ENCODE measurements around the gene RPUSD3. TPM values are rescaled to one million over a fixed set of nuclear protein-coding genes. Genes with fewer than 3 reads are reported as not detected.

The RPUSD3 gene, protein sequence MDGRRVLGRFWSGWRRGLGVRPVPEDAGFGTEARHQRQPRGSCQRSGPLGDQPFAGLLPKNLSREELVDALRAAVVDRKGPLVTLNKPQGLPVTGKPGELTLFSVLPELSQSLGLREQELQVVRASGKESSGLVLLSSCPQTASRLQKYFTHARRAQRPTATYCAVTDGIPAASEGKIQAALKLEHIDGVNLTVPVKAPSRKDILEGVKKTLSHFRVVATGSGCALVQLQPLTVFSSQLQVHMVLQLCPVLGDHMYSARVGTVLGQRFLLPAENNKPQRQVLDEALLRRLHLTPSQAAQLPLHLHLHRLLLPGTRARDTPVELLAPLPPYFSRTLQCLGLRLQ
- 46.9 and 67.2 TPM in 2 replicates for total RNA-seq (2021)
- percentile 72 among the genes with signal in this experiment for Bru-seq, nascent RNA
- percentile 79 among the genes with signal in this experiment for BruChase-seq, experiment 1, labeled RNA remaining after a 2-hour chase
- BruChase-seq, experiment 2, labeled RNA remaining after a 6-hour chase = percentile 81 among the genes with signal in this experiment
- long read RNA-seq, transcript RPUSD3-216 (4 exons, 2,491 nt) = minor isoform, 15 of 100 reads
- long read RNA-seq, transcript RPUSD3-201 (9 exons, 1,225 nt) = major isoform, 59 of 100 reads
- long read RNA-seq, partial matches to known transcripts = 1 of 100 reads
- long read RNA-seq, other reads (novel, unspliced or antisense) = 24 of 100 reads

DNA sequence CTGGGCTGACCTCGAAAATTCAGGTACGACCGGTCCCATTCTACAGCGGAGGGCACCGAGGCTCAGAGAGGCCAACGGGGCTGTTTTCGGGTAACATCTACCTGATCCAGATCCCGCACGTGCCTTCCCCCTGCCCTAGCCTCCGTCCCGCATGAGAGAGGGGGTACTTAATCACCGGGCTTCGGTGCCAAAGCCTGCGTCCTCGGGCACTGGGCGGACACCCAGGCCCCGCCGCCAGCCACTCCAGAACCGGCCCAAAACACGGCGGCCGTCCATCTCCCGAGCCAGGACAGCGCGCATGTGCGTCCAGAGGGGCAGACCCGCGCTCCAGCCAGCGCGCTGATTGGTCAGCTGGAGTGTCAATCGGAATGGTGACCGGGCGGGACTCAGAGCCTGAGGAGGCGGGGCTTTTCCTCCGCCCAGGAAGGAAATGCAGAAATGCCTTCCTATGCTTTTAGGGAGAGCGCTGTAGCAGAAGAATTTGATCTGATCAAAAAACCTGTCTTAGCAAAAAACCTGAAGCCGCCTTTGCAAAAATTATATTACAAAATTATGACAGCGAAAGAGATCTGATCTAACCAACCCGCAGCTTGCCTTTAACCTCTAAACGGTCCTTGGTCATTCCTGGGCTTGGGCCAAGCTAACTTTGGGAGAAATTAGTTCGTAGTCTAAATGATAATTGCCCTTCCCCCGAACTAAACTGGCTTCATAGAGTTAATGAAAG is at the start of gene RPUSD3:
Gene RPUSD3, minus strand, starts transcription at position 294 of the 724 bp plus-strand sequence. Its CDS starts 18 bp downstream, at position 276.
- POLR2A ChIA-PET (ENCODE audit: low non-redundant PET) = no interaction called here
- intact Hi-C loops (cut with micrococcal nuclease; ENCODE audit: unreplicated experiment) = loop anchor here (2.0 kb wide), 1 partner anchor 103 kb away; no protein-coding TSS in a partner anchor
- no peaks in the 10 kb centered on the region for H3K27me3 ChIP-seq (replicated peaks; ENCODE audit: insufficient read depth, low read depth, low read length, poor library complexity)
- no peak for TF ChIP-seq EZH2 (IDR thresholded peaks at IDR 0.05; ENCODE audit: borderline replicate concordance, low read depth, low read length, poor library complexity, severe bottlenecking)
- TF ChIP-seq, protein P1, sequence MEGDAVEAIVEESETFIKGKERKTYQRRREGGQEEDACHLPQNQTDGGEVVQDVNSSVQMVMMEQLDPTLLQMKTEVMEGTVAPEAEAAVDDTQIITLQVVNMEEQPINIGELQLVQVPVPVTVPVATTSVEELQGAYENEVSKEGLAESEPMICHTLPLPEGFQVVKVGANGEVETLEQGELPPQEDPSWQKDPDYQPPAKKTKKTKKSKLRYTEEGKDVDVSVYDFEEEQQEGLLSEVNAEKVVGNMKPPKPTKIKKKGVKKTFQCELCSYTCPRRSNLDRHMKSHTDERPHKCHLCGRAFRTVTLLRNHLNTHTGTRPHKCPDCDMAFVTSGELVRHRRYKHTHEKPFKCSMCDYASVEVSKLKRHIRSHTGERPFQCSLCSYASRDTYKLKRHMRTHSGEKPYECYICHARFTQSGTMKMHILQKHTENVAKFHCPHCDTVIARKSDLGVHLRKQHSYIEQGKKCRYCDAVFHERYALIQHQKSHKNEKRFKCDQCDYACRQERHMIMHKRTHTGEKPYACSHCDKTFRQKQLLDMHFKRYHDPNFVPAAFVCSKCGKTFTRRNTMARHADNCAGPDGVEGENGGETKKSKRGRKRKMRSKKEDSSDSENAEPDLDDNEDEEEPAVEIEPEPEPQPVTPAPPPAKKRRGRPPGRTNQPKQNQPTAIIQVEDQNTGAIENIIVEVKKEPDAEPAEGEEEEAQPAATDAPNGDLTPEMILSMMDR (conservative IDR thresholded peaks at IDR 0.05; ENCODE audit: low read depth, low read length) = no peak
- no TSS peak for BruUV-seq (replicated peaks)
- no peaks in the 10 kb centered on the region for H3K4me1 ChIP-seq (ENCODE audit: insufficient read depth, low read length, poor library complexity, severe bottlenecking)
- H3K27ac ChIP-seq (ENCODE audit: low read depth, low read length, poor library complexity, severe bottlenecking) = peak within 1 kb of the TSS; percentile 63
- no peaks in the 10 kb centered on the region for H3K9me3 ChIP-seq (ENCODE audit: low read depth, low read length, poor library complexity, severe bottlenecking)
- peaks cover 26% of the 10 kb centered on the region for H3K36me3 ChIP-seq (ENCODE audit: insufficient read depth, low read length, poor library complexity, severe bottlenecking)
- peak; percentile 96 for DNase-seq (ENCODE audit: low spot score)
- peak within 1 kb of the TSS; percentile 77 for H3K4me3 ChIP-seq (ENCODE audit: low read depth, low read length, poor library complexity, severe bottlenecking)
- CTCF ChIA-PET = interaction anchor here (0.6 to 1.7 kb wide), 2 partner anchors 343 to 444 kb away, joined by 3 to 6 read pairs; no protein-coding TSS in a partner anchor

DNA sequence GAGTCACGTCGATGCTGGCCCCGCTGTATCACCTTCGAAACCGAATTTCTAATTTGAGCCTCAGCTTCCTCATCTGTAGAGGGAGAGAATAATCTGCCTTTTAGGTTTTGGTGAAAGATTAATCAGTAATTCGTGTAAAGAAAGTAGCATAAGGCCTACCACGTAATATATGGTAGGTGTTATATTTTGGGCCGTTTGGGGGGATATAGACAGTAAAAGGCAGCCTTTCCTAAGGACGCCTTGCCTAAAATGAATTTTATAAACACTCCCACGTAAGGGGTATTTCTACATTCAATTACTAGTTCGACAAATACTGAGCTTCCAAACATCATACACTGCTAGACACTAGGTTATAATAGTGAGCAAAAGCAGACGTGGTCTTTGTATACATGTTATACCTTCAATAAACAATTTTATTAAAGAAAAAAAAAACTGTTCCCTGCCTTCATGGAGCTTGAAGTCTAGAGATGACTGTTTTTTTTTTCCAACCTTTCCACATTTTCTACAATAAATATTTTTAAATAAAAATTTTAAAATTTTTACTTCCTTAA is 47.3 kb upstream of the RPUSD3 start:
- TF ChIP-seq, protein P1 (conservative IDR thresholded peaks at IDR 0.05; ENCODE audit: low read depth, low read length) = no peak
- no peak for TF ChIP-seq EZH2 (IDR thresholded peaks at IDR 0.05; ENCODE audit: borderline replicate concordance, low read depth, low read length, poor library complexity, severe bottlenecking)
- Histone ChIP-seq H3K4me1 (ENCODE audit: insufficient read depth, low read length, poor library complexity, severe bottlenecking) (peaks cover 6% of the 10 kb centered on the region), H3K27me3 (replicated peaks; ENCODE audit: insufficient read depth, low read depth, low read length, poor library complexity) (no peaks in the 10 kb centered on the region), H3K27ac (ENCODE audit: low read depth, low read length, poor library complexity, severe bottlenecking) (peak overlapping the region; percentile 95), H3K36me3 (ENCODE audit: insufficient read depth, low read length, poor library complexity, severe bottlenecking) (peaks cover 23% of the 10 kb centered on the region), H3K9me3 (ENCODE audit: low read depth, low read length, poor library complexity, severe bottlenecking) (no peaks in the 10 kb centered on the region), H3K4me3 (ENCODE audit: low read depth, low read length, poor library complexity, severe bottlenecking) (peak overlapping the region; percentile 96)
- intact Hi-C loops (cut with micrococcal nuclease; ENCODE audit: unreplicated experiment) = no loop called here
- POLR2A ChIA-PET (ENCODE audit: low non-redundant PET) = interaction anchor here (0.7 kb wide), 1 partner anchor 251 kb away, joined by 3 read pairs; the partner anchor contains the start of gene VHL
- CTCF ChIA-PET = interaction anchor here (0.9 kb wide), 1 partner anchor 55 kb away, joined by 3 read pairs; no protein-coding TSS in a partner anchor
- TSS peak; percentile 49 for BruUV-seq (replicated peaks)
- DNase-seq (ENCODE audit: low spot score) = no peak
